ENCODE data around the gene PHC2.

Gene PHC2

GRCh38 chr1:33397994-33398393 is 32.9 kb downstream of the PHC2 start:
- TF ChIP-seq, protein P1, sequence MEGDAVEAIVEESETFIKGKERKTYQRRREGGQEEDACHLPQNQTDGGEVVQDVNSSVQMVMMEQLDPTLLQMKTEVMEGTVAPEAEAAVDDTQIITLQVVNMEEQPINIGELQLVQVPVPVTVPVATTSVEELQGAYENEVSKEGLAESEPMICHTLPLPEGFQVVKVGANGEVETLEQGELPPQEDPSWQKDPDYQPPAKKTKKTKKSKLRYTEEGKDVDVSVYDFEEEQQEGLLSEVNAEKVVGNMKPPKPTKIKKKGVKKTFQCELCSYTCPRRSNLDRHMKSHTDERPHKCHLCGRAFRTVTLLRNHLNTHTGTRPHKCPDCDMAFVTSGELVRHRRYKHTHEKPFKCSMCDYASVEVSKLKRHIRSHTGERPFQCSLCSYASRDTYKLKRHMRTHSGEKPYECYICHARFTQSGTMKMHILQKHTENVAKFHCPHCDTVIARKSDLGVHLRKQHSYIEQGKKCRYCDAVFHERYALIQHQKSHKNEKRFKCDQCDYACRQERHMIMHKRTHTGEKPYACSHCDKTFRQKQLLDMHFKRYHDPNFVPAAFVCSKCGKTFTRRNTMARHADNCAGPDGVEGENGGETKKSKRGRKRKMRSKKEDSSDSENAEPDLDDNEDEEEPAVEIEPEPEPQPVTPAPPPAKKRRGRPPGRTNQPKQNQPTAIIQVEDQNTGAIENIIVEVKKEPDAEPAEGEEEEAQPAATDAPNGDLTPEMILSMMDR (IDR thresholded peaks at IDR 0.05), result no peak

GRCh38 chr1:33397125-33397506 is 33.8 kb downstream of the PHC2 start:
- Histone ChIP-seq H3K4me3 (no peak overlapping the region), H3K36me3 (no peaks in the 10 kb centered on the region), H3K27ac (no peak overlapping the region), H3K4me1 (peaks cover 0 to 22% (median 7%) of the 10 kb centered on the region in 4 donors), H3K9me3 (no peaks in the 10 kb centered on the region), H3K27me3 (no peaks in the 10 kb centered on the region)
- TF ChIP-seq, protein P1 (IDR thresholded peaks at IDR 0.05), result no peak
- intact Hi-C loops (cut with DNase I; ENCODE audit: low total_unique reads), result no loop called here
- DNase-seq, result no peak

More at GRCh38 chr1:33397994-33398393, 32.9 kb downstream of the PHC2 start:
- Histone ChIP-seq H3K27me3 (no peaks in the 10 kb centered on the region), H3K9me3 (no peaks in the 10 kb centered on the region), H3K4me1 (peaks cover 0 to 22% (median 7%) of the 10 kb centered on the region in 4 donors), H3K4me3 (no peak overlapping the region), H3K36me3 (no peaks in the 10 kb centered on the region), H3K27ac (no peak overlapping the region)
- DNase-seq, result no peak
- intact Hi-C loops (cut with DNase I; ENCODE audit: low total_unique reads), result no loop called here

DNA sequence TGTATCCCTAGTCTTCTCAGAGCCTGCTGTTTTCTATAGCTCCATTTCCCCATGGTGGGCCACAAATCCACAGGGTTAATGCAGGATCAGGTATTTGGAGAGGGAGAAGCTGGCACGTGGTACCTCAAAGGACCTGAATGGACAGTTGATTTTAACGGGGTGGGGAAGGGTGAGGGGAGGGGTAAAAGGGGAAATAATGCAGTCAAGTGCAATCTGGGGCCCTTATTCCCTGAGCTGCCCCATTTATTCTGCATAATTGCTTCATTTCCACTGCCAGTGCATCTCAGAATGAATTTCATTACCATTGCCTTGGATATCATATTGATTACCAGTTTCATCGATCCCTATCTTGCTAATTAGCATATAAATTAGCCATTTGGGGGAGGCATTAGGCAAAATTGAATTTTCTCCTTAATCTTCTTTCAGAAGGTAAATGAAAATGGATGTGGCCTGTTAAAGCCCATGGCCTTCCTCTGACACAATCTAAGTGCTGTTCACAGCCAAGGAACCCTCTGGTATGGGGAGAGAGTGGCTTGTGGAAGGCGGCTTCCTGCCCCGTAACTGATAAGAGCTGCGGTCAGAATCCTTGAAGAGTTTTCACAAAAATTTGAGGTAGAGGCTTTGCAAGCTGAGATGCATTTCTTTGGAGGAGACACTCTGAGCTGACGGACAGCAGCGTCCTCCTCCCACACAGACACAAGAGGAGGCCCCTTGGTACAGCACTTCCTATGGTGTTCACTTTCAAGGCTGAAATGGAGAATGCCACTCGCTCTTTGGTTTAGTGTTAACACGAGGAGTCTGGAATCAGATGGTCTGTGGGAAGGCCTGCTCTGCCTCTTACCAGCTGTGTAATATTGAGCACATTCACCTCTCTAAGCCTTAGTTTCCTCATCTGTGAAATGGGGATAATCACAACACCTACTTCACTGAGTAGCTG is 34.4 kb downstream of the PHC2 start:
- no peak for DNase-seq
- Histone ChIP-seq H3K36me3 (no peaks in the 10 kb centered on the region), H3K27me3 (no peaks in the 10 kb centered on the region), H3K27ac (no peak overlapping the region), H3K4me3 (no peak overlapping the region), H3K4me1 (peaks cover 0 to 22% (median 7%) of the 10 kb centered on the region in 4 donors), H3K9me3 (no peaks in the 10 kb centered on the region)
- TF ChIP-seq, protein P1 (IDR thresholded peaks at IDR 0.05), result no peak
- intact Hi-C loops (cut with DNase I; ENCODE audit: low total_unique reads), result no loop called here

- H3K4me3 ChIP-seq, result no peak overlapping the region
- H3K4me1 ChIP-seq, result peaks cover 0 to 23% (median 3%) of the 10 kb centered on the region in 4 donors
- no peak for DNase-seq
- TF ChIP-seq, protein P1 (IDR thresholded peaks at IDR 0.05), result no peak
- no peaks in the 10 kb centered on the region for H3K36me3 ChIP-seq
- no peaks in the 10 kb centered on the region for H3K9me3 ChIP-seq
- peak overlapping the region in 1 of 2 donors; percentile 12 for H3K27ac ChIP-seq
- H3K27me3 ChIP-seq, result no peaks in the 10 kb centered on the region
- intact Hi-C loops (cut with DNase I; ENCODE audit: low total_unique reads), result no loop called here
Measured at GRCh38 chr1:33394770-33395169, 36.1 kb downstream of the PHC2 start.

- Histone ChIP-seq H3K4me1 (peaks cover 0 to 23% (median 9%) of the 10 kb centered on the region in 4 donors), H3K27ac (no peak overlapping the region), H3K36me3 (no peaks in the 10 kb centered on the region), H3K9me3 (no peaks in the 10 kb centered on the region), H3K27me3 (no peaks in the 10 kb centered on the region), H3K4me3 (no peak overlapping the region)
- DNase-seq, result no peak
- intact Hi-C loops (cut with DNase I; ENCODE audit: low total_unique reads), result no loop called here
- TF ChIP-seq, protein P1 (IDR thresholded peaks at IDR 0.05), result no peak
Measured at GRCh38 chr1:33393991-33394390, 36.9 kb downstream of the PHC2 start.
